HepG2 (cell line): Measurements from ENCODE around the gene APLF. TPM values are rescaled to one million over a fixed set of nuclear protein-coding genes. Genes with fewer than 3 reads are reported as not detected.

ENCODE experiments used
- CEBPZ ChIP-seq: IDR thresholded peaks from 2 replicates; pipeline ENCODE4 v1.6.1; 2012; ENCODE audit warnings: low read length, improper control_type of control experiment
- CHCHD3 ChIP-seq: sonication (generic); formaldehyde crosslinking; IDR thresholded peaks from 2 replicates; pipeline ENCODE4 v1.8.0; 2022; ENCODE audit warnings: mild to moderate bottlenecking, missing genetic modification reagents, moderate library complexity
- FOXO4 ChIP-seq: sonication (generic); formaldehyde crosslinking; conservative IDR thresholded peaks from 2 replicates; pipeline ENCODE4 v1.8.1; 2023; ENCODE audit warnings: missing genetic modification reagents
- GRHL1 ChIP-seq: sonication (generic); formaldehyde crosslinking; conservative IDR thresholded peaks from 2 replicates; pipeline ENCODE4 v1.8.0; 2022; ENCODE audit warnings: missing genetic modification reagents
- HCFC1 ChIP-seq: fragments of 150-350 bp; IDR thresholded peaks from 2 replicates; pipeline ENCODE4 v1.6.1; 2014; ENCODE audit warnings: low read depth, low read length
- HMGA1 ChIP-seq: sonication (generic); formaldehyde crosslinking; conservative IDR thresholded peaks from 2 replicates; pipeline ENCODE4 v1.4.0; 2020; ENCODE audit warnings: missing genetic modification reagents
- MBNL3 ChIP-seq: fragments of 250-450 bp; sonication (Bioruptor Pico); conservative IDR thresholded peaks from 2 replicates; pipeline ENCODE4 v1.8.0; 2022; ENCODE audit warnings: mild to moderate bottlenecking, inconsistent platforms
- MED8 ChIP-seq: sonication (generic); formaldehyde crosslinking; IDR thresholded peaks from 2 replicates; pipeline ENCODE4 v1.8.1; 2023; ENCODE audit warnings: mild to moderate bottlenecking, missing genetic modification reagents; ENCODE audit not compliant: insufficient replicate concordance
- MTA3 ChIP-seq: sonication (generic); formaldehyde crosslinking; IDR thresholded peaks from 2 replicates; pipeline ENCODE4 v1.4.0; 2020; ENCODE audit warnings: missing genetic modification reagents
- PHF5A ChIP-seq: IDR thresholded peaks from one replicate; pipeline ENCODE4 v1.6.1; 2018; ENCODE audit warnings: low read depth, missing genetic modification reagents; ENCODE audit not compliant: unreplicated experiment
- XRCC5 ChIP-seq: fragments of 200-400 bp; formaldehyde crosslinking; optimal IDR thresholded peaks from 2 replicates; pipeline ENCODE3; 2017; ENCODE audit warnings: mild to moderate bottlenecking, low read length
- ZBTB3 ChIP-seq: sonication (generic); formaldehyde crosslinking; IDR thresholded peaks from 2 replicates; pipeline ENCODE4 v1.4.0; 2020; ENCODE audit warnings: low read depth, mild to moderate bottlenecking, moderate library complexity, missing genetic modification reagents, borderline replicate concordance
- ZBTB4 ChIP-seq: sonication (generic); formaldehyde crosslinking; IDR thresholded peaks from 2 replicates; pipeline ENCODE4 v1.4.0; 2020; ENCODE audit warnings: missing genetic modification reagents, mild to moderate bottlenecking, borderline replicate concordance
- ZFX ChIP-seq: sonication (generic); formaldehyde crosslinking; IDR thresholded peaks from 2 replicates; pipeline ENCODE4 v1.4.0; 2020; ENCODE audit warnings: mild to moderate bottlenecking, low read depth, missing genetic modification reagents, moderate library complexity
- polyA plus RNA-seq, 8 experiments: library from polyadenylated mRNA; depleted of rRNA in 3 of 8; stranded (reverse) in 7 of 8; unstranded in 1 of 8; fragments of >200 nt; fragmentation: Illumina TruSeq in 4 of 8; extraction: Trizol in 4 of 8; gene quantifications; 2 replicates each; pipeline versions ENCODE4 v1.2.1 to v1.2.3, GENCODE V29; 2011 to 2016; ENCODE audit warnings: low read depth in 4 of 8, missing spikeins in 1 of 8, mixed read lengths in 1 of 8; ENCODE audit not compliant: insufficient read depth in 1 of 8
- total RNA-seq, 5 experiments: library from RNA; depleted of rRNA; stranded (reverse); fragments of >200 nt; fragmentation: Illumina TruSeq; extraction: Trizol; gene quantifications; 2 replicates each; pipeline ENCODE4 v1.2.3, GENCODE V29; 2016; ENCODE audit warnings: low read depth in 1 of 5
- TF ChIP-seq, protein P1 (sequence below): sonication (generic); formaldehyde crosslinking; IDR thresholded peaks from 2 replicates; pipeline ENCODE4 v1.4.0; 2020; ENCODE audit warnings: missing genetic modification reagents, borderline replicate concordance

APLF gene
- total and polyA plus RNA-seq, 2 of the 13 experiments (the other 11 are each of a cell fraction or from before 2014, with no cell fraction given), result 0.45 to 2.2 TPM

DNA sequence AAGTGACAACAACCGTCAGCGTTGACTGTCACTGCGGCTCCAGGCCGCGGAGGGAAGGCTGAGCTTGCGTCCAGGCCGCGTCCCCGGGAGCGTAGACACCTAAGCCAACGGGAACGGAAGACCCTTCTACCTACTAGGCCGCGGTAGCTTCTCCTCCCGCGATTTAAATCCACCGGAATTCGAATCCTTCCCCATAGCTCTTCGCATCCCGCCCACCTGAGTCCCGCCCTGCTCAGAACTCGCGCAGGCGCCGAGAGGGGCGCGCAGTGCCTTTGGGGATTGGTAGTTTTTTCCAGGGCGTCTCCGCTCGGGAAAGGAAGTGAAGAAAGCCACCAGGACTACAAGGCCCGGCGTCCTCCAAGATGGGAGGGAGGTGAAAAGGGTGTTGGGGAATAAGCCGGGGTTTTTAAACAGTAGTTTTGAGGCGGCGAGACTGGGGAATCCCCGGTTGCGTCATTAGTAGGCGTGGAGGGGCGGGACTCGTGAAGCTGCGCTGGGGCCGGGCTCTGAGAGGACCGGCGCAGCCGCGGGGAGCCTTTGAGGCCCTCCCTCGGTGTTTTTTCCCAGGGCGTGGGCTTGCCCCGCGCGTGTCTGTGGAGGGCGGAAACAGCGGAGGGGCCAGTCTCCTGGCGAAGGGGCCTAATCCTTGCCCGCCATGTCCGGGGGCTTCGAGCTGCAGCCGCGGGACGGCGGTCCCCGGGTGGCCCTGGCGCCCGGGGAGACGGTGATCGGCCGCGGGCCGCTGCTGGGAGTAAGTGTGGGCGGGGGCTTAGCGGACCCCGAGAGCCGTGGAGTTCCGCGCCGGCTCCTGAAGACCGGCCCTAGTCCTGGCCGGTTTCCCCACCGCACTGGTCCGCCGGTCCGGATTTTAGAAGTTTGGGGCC lies at the start of gene APLF, which contains the start of gene FBXO48 (continued):
- TF ChIP-seq ZBTB4 (CRISPR knock-in tag) (0 out of 2 replicates have a peak, but pooled peaks have one; percentile 41), MTA3 (CRISPR knock-in tag) (peak; percentile 86; the same call in 1 of the 2 replicates), MED8 (peak; percentile 61), HMGA1 (CRISPR knock-in tag) (no peak), CHCHD3 (CRISPR knock-in tag) (peak; percentile 33; the same call in 1 of the 2 replicates), HCFC1 (peak; percentile 98), CEBPZ (no peak), FOXO4 (CRISPR knock-in tag) (0 out of 2 replicates have a peak, but pooled peaks have one; percentile 66), ZFX (CRISPR knock-in tag) (peak; percentile 98), PHF5A (CRISPR knock-in tag) (peak; percentile 78), XRCC5 (peak; percentile 72), MBNL3 (CRISPR knock-in tag) (no peak), GRHL1 (CRISPR knock-in tag) (no peak), ZBTB3 (CRISPR knock-in tag) (no peak; the same call in 1 of the 2 replicates)
- TF ChIP-seq, protein P1, sequence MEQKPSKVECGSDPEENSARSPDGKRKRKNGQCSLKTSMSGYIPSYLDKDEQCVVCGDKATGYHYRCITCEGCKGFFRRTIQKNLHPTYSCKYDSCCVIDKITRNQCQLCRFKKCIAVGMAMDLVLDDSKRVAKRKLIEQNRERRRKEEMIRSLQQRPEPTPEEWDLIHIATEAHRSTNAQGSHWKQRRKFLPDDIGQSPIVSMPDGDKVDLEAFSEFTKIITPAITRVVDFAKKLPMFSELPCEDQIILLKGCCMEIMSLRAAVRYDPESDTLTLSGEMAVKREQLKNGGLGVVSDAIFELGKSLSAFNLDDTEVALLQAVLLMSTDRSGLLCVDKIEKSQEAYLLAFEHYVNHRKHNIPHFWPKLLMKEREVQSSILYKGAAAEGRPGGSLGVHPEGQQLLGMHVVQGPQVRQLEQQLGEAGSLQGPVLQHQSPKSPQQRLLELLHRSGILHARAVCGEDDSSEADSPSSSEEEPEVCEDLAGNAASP (CRISPR knock-in tag), result no peak
